RWPE2 (cell line): Measurements from ENCODE around the gene GDF15.

Experiments used
- ATAC-seq: fragments of 200-7000 bp; cut with Tn5 transposase; 3 replicates; pipeline ENCODE4 v1.9.1; 2021; ENCODE audit warnings: low read depth
- DNase-seq: peaks from one replicate; pipeline ENCODE4 v3.0.0-alpha.2; 2020; ENCODE audit warnings: low spot score
- H3K27ac ChIP-seq: fragments of 450-650 bp; 2 replicates; pipeline ENCODE4 v1.5.1; 2017; ENCODE audit warnings: mild to moderate bottlenecking; ENCODE audit not compliant: poor library complexity, severe bottlenecking
- H3K27me3 ChIP-seq: fragments of 250-450 bp; sonication (Bioruptor Pico); 2 replicates; pipeline ENCODE4 v1.5.1; 2021; ENCODE audit warnings: mild to moderate bottlenecking, moderate library complexity; ENCODE audit not compliant: insufficient read depth, poor library complexity, severe bottlenecking
- H3K36me3 ChIP-seq: fragments of 250-450 bp; sonication (Bioruptor Pico); 2 replicates; pipeline ENCODE4 v1.5.1; 2020; ENCODE audit warnings: low read depth, mild to moderate bottlenecking, moderate library complexity
- H3K4me1 ChIP-seq: fragments of 250-450 bp; sonication (Bioruptor Pico); 2 replicates; pipeline ENCODE4 v1.5.1; 2021; ENCODE audit warnings: mild to moderate bottlenecking, moderate library complexity; ENCODE audit not compliant: insufficient read depth, poor library complexity, severe bottlenecking
- H3K4me3 ChIP-seq: fragments of 250-450 bp; sonication (Bioruptor Pico); 2 replicates; pipeline ENCODE4 v1.5.1; 2021; ENCODE audit warnings: mild to moderate bottlenecking, moderate library complexity; ENCODE audit not compliant: severe bottlenecking
- H3K9me3 ChIP-seq: fragments of 250-450 bp; sonication (Bioruptor Pico); 2 replicates; pipeline ENCODE4 v1.5.1; 2021; ENCODE audit warnings: mild to moderate bottlenecking, moderate library complexity; ENCODE audit not compliant: severe bottlenecking
- TF ChIP-seq, protein P1 (sequence below): fragments of 450-650 bp; IDR thresholded peaks from one replicate; pipeline ENCODE4 v1.5.1; 2017; ENCODE audit warnings: mild to moderate bottlenecking, moderate library complexity; ENCODE audit not compliant: poor library complexity, severe bottlenecking

Gene GDF15, protein sequence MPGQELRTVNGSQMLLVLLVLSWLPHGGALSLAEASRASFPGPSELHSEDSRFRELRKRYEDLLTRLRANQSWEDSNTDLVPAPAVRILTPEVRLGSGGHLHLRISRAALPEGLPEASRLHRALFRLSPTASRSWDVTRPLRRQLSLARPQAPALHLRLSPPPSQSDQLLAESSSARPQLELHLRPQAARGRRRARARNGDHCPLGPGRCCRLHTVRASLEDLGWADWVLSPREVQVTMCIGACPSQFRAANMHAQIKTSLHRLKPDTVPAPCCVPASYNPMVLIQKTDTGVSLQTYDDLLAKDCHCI

DNA sequence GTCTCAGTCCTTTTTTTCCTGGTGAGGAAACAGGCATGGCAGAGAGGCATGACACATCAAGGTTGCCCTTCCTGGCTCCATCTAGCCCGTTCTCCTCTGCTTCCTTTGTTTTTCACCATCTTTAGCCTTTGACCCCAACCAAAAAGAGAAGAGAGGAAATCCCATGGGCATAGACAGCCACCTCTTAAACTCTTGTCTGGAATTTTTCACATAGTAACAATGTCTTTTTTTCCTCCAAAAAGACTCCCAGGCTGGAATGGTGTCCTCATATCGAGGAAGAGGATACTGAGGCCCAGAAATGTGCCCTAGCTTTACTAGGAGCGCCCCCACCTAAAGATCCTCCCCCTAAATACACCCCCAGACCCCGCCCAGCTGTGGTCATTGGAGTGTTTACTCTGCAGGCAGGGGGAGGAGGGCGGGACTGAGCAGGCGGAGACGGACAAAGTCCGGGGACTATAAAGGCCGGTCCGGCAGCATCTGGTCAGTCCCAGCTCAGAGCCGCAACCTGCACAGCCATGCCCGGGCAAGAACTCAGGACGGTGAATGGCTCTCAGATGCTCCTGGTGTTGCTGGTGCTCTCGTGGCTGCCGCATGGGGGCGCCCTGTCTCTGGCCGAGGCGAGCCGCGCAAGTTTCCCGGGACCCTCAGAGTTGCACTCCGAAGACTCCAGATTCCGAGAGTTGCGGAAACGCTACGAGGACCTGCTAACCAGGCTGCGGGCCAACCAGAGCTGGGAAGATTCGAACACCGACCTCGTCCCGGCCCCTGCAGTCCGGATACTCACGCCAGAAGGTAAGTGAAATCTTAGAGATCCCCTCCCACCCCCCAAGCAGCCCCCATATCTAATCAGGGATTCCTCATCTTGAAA lies at the start of gene GDF15:
Gene GDF15, plus strand, starts transcription at position 484 of the 868 bp plus-strand sequence. Its CDS starts 32 bp downstream, at position 516.
- TF ChIP-seq, protein P1, sequence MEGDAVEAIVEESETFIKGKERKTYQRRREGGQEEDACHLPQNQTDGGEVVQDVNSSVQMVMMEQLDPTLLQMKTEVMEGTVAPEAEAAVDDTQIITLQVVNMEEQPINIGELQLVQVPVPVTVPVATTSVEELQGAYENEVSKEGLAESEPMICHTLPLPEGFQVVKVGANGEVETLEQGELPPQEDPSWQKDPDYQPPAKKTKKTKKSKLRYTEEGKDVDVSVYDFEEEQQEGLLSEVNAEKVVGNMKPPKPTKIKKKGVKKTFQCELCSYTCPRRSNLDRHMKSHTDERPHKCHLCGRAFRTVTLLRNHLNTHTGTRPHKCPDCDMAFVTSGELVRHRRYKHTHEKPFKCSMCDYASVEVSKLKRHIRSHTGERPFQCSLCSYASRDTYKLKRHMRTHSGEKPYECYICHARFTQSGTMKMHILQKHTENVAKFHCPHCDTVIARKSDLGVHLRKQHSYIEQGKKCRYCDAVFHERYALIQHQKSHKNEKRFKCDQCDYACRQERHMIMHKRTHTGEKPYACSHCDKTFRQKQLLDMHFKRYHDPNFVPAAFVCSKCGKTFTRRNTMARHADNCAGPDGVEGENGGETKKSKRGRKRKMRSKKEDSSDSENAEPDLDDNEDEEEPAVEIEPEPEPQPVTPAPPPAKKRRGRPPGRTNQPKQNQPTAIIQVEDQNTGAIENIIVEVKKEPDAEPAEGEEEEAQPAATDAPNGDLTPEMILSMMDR, result peak; percentile 59
- DNase-seq (no peak), ATAC-seq (peak; percentile 66; the same call in 2 of the 3 replicates)
- H3K27me3 ChIP-seq, result no peaks in the 10 kb centered on the region
- no peak within 1 kb of the TSS for H3K27ac ChIP-seq
- H3K4me3 ChIP-seq, result peak within 1 kb of the TSS; percentile 49
- H3K9me3 ChIP-seq, result no peaks in the 10 kb centered on the region
- H3K4me1 ChIP-seq, result peaks cover 14% of the 10 kb centered on the region
- H3K36me3 ChIP-seq, result peaks cover 19% of the 10 kb centered on the region

DNA sequence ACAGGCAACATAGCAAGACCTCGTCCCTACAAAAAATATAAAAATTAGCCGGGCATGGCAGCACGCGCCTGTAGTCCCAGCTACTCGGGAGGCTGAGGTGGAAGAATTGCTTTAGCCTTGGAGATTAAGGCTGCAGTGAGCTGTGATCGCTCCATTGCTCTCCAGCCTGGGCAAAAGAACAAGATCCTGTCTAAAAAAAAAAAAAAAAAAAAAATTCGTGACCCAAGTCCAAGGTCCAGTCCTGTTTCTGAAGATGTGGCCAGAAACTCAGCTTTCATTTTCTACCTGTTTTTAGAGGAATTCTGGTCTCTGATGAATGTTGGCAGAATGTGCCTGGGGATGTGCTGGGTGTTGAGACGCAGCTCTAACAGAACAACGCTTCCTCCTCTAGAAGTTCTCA lies 47.4 kb upstream of the GDF15 start:
- no peaks in the 10 kb centered on the region for H3K27me3 ChIP-seq
- H3K9me3 ChIP-seq, result no peaks in the 10 kb centered on the region
- H3K4me1 ChIP-seq, result no peaks in the 10 kb centered on the region
- H3K36me3 ChIP-seq, result no peaks in the 10 kb centered on the region
- TF ChIP-seq, protein P1, result no peak
- ATAC-seq (no peak), DNase-seq (no peak)
- no peak overlapping the region for H3K4me3 ChIP-seq
- H3K27ac ChIP-seq, result no peak overlapping the region

DNA sequence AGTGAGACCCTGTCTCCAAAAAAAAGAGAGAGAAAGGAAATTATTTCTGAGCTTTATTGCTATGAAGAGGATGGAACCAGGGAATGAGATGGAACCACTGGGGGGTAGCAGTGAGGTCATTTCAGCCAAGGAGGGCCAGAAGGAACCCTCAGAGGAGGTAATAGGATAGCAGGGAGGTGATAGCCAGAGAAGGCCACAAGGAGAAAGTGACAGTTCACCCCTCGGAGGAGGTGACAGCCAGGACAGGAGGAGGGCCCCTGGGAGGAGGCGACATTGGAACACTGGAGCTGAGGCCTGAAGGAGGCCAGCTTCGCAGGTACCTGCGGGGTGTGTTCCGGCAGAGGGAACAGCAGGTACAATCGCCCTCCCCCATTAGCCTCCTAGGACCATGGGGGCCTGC lies 46.2 kb upstream of the GDF15 start:
- no peaks in the 10 kb centered on the region for H3K36me3 ChIP-seq
- H3K4me3 ChIP-seq, result no peak overlapping the region
- no peaks in the 10 kb centered on the region for H3K27me3 ChIP-seq
- no peak for DNase-seq
- H3K4me1 ChIP-seq, result peaks cover 6% of the 10 kb centered on the region
- no peak for ATAC-seq
- no peak overlapping the region for H3K27ac ChIP-seq
- TF ChIP-seq, protein P1, result peak; percentile 35
- no peaks in the 10 kb centered on the region for H3K9me3 ChIP-seq

DNA sequence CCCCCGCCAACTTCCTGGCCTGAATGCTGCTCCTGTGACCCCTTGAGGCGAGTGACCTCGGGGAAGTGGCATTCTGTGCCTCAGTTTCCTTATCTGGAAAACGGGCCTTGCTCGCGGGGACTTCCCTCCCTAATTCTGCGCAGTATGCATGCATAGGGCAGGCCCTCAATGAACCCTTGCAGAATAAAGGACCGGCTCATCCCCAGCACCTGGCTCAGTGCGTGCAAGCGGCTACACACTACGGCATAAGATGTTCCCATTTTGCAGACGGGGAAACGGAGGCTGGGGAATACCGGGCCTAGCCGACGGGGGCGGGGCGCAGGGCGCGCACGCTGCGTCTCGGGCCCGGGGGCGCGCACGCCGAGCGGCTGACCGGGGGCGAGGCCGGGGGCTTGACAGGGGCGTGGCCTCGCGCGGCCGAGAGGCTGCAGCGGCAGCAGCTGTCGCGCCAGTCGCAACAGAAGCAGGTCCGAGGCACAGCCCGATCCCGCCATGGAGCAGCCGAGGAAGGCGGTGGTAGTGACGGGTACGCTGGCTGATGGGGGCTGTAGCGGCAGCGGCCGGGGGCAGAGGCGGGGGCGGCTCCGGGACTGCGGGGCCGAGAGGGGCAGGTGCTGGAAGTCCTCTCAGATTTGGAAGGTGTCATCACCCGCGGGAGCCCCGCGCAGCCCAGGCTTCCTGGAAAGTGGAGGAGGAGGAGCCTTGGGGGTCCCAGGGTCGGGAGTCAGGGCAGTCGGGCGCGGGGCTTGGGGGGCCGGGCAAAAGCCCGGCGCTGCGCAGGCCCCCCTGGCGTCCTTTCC lies 45.6 kb upstream of the GDF15 start, which contains the start of gene PGPEP1:
Gene PGPEP1, plus strand, starts transcription at position 409 of the 800 bp plus-strand sequence. Its CDS starts 84 bp downstream, at position 493.
- Histone ChIP-seq H3K4me1 (peaks cover 6% of the 10 kb centered on the region), H3K27ac (no peak within 1 kb of the TSS), H3K27me3 (no peaks in the 10 kb centered on the region), H3K9me3 (no peaks in the 10 kb centered on the region), H3K4me3 (peak within 1 kb of the TSS; percentile 49), H3K36me3 (no peaks in the 10 kb centered on the region)
- TF ChIP-seq, protein P1, result no peak
- DNase-seq (no peak), ATAC-seq (peak; percentile 43)
